ENCODE data around the gene CFAP97D1. TPM values are rescaled to one million over a fixed set of nuclear protein-coding genes. Genes with fewer than 3 reads are reported as not detected.
"Not testable (repeated sequence)": the region's sequence is repeated elsewhere in the genome, so short reads cannot be mapped to it uniquely, and the experiment has no call there.

The CFAP97D1 gene
- total and polyA plus RNA-seq, 2 experiments from 2014 or later, result 0.10 TPM; not detected in 1

- H3K9me3 ChIP-seq (ENCODE audit: low read depth), result no peaks in the 10 kb centered on the region
- H3K4me3 ChIP-seq, result no peak overlapping the region
- no peak for TF ChIP-seq EZH2phosphoT487 (IDR thresholded peaks at IDR 0.05; ENCODE audit: low read depth, severe bottlenecking, unreplicated experiment)
- no peak for TF ChIP-seq CTCF (IDR thresholded peaks at IDR 0.05; ENCODE audit: poor library complexity)
- TF ChIP-seq EZH2 (IDR thresholded peaks at IDR 0.05; ENCODE audit: borderline replicate concordance), result no peak
- no peaks in the 10 kb centered on the region for H3K79me2 ChIP-seq
- H4K20me1 ChIP-seq (ENCODE audit: insufficient read depth, poor library complexity, severe bottlenecking), result no peaks in the 10 kb centered on the region
- H3K27me3 ChIP-seq, result no peaks in the 10 kb centered on the region
- no peak overlapping the region for H3K27ac ChIP-seq
- no peaks in the 10 kb centered on the region for H3K36me3 ChIP-seq (replicated peaks; ENCODE audit: insufficient read depth, low read depth)
- H3K4me2 ChIP-seq, result no peak overlapping the region
- H2AFZ ChIP-seq, result no peak overlapping the region
- no peaks in the 10 kb centered on the region for H3K9me2 ChIP-seq (replicated peaks; ENCODE audit: insufficient read depth)
- WGBS (ENCODE audit: low lambda C conversion rate, missing lambda C conversion rate), result 96% methylated on average over 5 of the region's 5 CpGs
- H3K4me1 ChIP-seq (ENCODE audit: insufficient read depth), result no peaks in the 10 kb centered on the region
- no peak for DNase-seq (ENCODE audit: low spot score)
Observed at GRCh38 chr17:43788540-43788939, 8.3 kb downstream of the CFAP97D1 start.

- Histone ChIP-seq H3K4me3 (no peak overlapping the region), H3K9me2 (replicated peaks; ENCODE audit: insufficient read depth) (no peaks in the 10 kb centered on the region), H3K36me3 (replicated peaks; ENCODE audit: insufficient read depth, low read depth) (no peaks in the 10 kb centered on the region), H3K27me3 (no peaks in the 10 kb centered on the region), H3K27ac (no peak overlapping the region), H2AFZ (no peak overlapping the region), H3K4me1 (ENCODE audit: insufficient read depth) (no peaks in the 10 kb centered on the region), H3K4me2 (no peak overlapping the region), H4K20me1 (ENCODE audit: insufficient read depth, poor library complexity, severe bottlenecking) (no peaks in the 10 kb centered on the region), H3K79me2 (no peaks in the 10 kb centered on the region), H3K9me3 (ENCODE audit: low read depth) (no peaks in the 10 kb centered on the region)
- WGBS (ENCODE audit: low lambda C conversion rate, missing lambda C conversion rate), result 100% methylated on average over 1 of the region's 1 CpG
- DNase-seq (ENCODE audit: low spot score), result no peak
- TF ChIP-seq CTCF (IDR thresholded peaks at IDR 0.05; ENCODE audit: poor library complexity) (no peak), EZH2 (IDR thresholded peaks at IDR 0.05; ENCODE audit: borderline replicate concordance) (no peak), EZH2phosphoT487 (IDR thresholded peaks at IDR 0.05; ENCODE audit: low read depth, severe bottlenecking, unreplicated experiment) (no peak)
Observed at GRCh38 chr17:43789482-43789881, 9.2 kb downstream of the CFAP97D1 start.

- H2AFZ ChIP-seq, result no peak overlapping the region
- no peaks in the 10 kb centered on the region for H3K27me3 ChIP-seq
- TF ChIP-seq EZH2 (IDR thresholded peaks at IDR 0.05; ENCODE audit: borderline replicate concordance), result no peak
- no peak overlapping the region for H3K4me3 ChIP-seq
- no peaks in the 10 kb centered on the region for H4K20me1 ChIP-seq (ENCODE audit: insufficient read depth, poor library complexity, severe bottlenecking)
- no peaks in the 10 kb centered on the region for H3K9me2 ChIP-seq (replicated peaks; ENCODE audit: insufficient read depth)
- no peak for DNase-seq (ENCODE audit: low spot score)
- no peaks in the 10 kb centered on the region for H3K9me3 ChIP-seq (ENCODE audit: low read depth)
- no peaks in the 10 kb centered on the region for H3K79me2 ChIP-seq
- no peaks in the 10 kb centered on the region for H3K4me1 ChIP-seq (ENCODE audit: insufficient read depth)
- H3K36me3 ChIP-seq (replicated peaks; ENCODE audit: insufficient read depth, low read depth), result no peaks in the 10 kb centered on the region
- no peak overlapping the region for H3K27ac ChIP-seq
- no peak overlapping the region for H3K4me2 ChIP-seq
- 93% methylated on average over 14 of the region's 14 CpGs for WGBS (ENCODE audit: low lambda C conversion rate, missing lambda C conversion rate)
Observed at GRCh38 chr17:43790311-43790940, 10.2 kb downstream of the CFAP97D1 start.

GRCh38 chr17:43791589-43791988, 11.4 kb downstream of the CFAP97D1 start:
- Histone ChIP-seq H3K9me2 (replicated peaks; ENCODE audit: insufficient read depth) (no peaks in the 10 kb centered on the region), H3K9me3 (ENCODE audit: low read depth) (no peaks in the 10 kb centered on the region), H3K79me2 (no peaks in the 10 kb centered on the region), H2AFZ (no peak overlapping the region), H3K27ac (no peak overlapping the region), H3K4me1 (ENCODE audit: insufficient read depth) (no peaks in the 10 kb centered on the region), H3K27me3 (no peaks in the 10 kb centered on the region), H3K4me2 (no peak overlapping the region), H3K4me3 (no peak overlapping the region), H4K20me1 (ENCODE audit: insufficient read depth, poor library complexity, severe bottlenecking) (no peaks in the 10 kb centered on the region), H3K36me3 (replicated peaks; ENCODE audit: insufficient read depth, low read depth) (no peaks in the 10 kb centered on the region)
- TF ChIP-seq CTCF (IDR thresholded peaks at IDR 0.05; ENCODE audit: poor library complexity), result no peak
- no peak for TF ChIP-seq EZH2phosphoT487 (IDR thresholded peaks at IDR 0.05; ENCODE audit: low read depth, severe bottlenecking, unreplicated experiment)
- TF ChIP-seq EZH2 (IDR thresholded peaks at IDR 0.05; ENCODE audit: borderline replicate concordance), result no peak
- 12% methylated on average over 3 of the region's 3 CpGs for WGBS (ENCODE audit: low lambda C conversion rate, missing lambda C conversion rate)
- no peak for DNase-seq (ENCODE audit: low spot score)

GRCh38 chr17:43792668-43793067, 12.4 kb downstream of the CFAP97D1 start:
- H4K20me1 ChIP-seq (ENCODE audit: insufficient read depth, poor library complexity, severe bottlenecking); H3K4me3 ChIP-seq; DNase-seq (ENCODE audit: low spot score); H2AFZ ChIP-seq; H3K79me2 ChIP-seq; H3K27me3 ChIP-seq; H3K27ac ChIP-seq; H3K4me1 ChIP-seq (ENCODE audit: insufficient read depth); H3K4me2 ChIP-seq; H3K9me2 ChIP-seq (replicated peaks; ENCODE audit: insufficient read depth); H3K36me3 ChIP-seq (replicated peaks; ENCODE audit: insufficient read depth, low read depth); H3K9me3 ChIP-seq (ENCODE audit: low read depth): not testable (repeated sequence)
- 91% methylated on average over 4 of the region's 4 CpGs for WGBS (ENCODE audit: low lambda C conversion rate, missing lambda C conversion rate)

GRCh38 chr17:43798024-43798423, 17.8 kb downstream of the CFAP97D1 start:
- H3K79me2 ChIP-seq; H3K27ac ChIP-seq; H3K4me3 ChIP-seq; H3K36me3 ChIP-seq (replicated peaks; ENCODE audit: insufficient read depth, low read depth); H3K4me2 ChIP-seq; DNase-seq (ENCODE audit: low spot score); H3K4me1 ChIP-seq (ENCODE audit: insufficient read depth); H3K27me3 ChIP-seq; H3K9me3 ChIP-seq (ENCODE audit: low read depth); H4K20me1 ChIP-seq (ENCODE audit: insufficient read depth, poor library complexity, severe bottlenecking); H2AFZ ChIP-seq; H3K9me2 ChIP-seq (replicated peaks; ENCODE audit: insufficient read depth): not testable (repeated sequence)
- 81% methylated on average over 9 of the region's 9 CpGs for WGBS (ENCODE audit: low lambda C conversion rate, missing lambda C conversion rate)
